GM19351 (cell line): ENCODE data around the gene TMEM184B.

ENCODE experiments used
- ATAC-seq: cut with Tn5 transposase; IDR thresholded peaks from one replicate; pipeline ENCODE4 v1.9.1; 2021; ENCODE audit warnings: mild to moderate bottlenecking, moderate library complexity; ENCODE audit not compliant: unreplicated experiment

Gene TMEM184B

GRCh38 chr22:38282397-38282796 lies 9.6 kb upstream of the TMEM184B start:
- ATAC-seq = no peak

GRCh38 chr22:38276166-38276565 lies 3.4 kb upstream of the TMEM184B start:
- no peak for ATAC-seq

- ATAC-seq = no peak
These were observed 471 bp upstream of the TMEM184B start for GRCh38 chr22:38273135-38273826.

DNA sequence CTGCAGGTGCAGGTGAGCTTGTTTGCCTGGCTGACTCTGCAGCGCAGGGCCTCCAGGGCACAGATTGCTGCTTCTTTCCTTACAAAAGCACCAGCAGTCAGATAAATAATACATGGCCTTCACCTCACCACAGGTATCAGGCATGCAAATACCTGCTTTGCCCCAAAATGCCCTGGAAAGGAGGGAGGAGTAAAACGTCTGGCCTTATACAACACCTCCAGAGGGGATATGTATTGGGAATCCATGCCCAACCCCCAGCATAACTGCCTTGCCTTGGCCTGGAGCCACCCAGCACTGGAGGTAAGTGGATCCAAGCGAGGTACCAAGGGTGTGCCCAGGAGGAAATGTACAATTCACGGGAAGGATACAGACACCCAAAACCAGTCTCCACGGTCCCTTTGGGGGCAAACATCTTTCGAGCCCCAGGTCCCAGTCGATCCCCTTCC lies 860 bp downstream of the TMEM184B start:
- ATAC-seq = no peak

DNA sequence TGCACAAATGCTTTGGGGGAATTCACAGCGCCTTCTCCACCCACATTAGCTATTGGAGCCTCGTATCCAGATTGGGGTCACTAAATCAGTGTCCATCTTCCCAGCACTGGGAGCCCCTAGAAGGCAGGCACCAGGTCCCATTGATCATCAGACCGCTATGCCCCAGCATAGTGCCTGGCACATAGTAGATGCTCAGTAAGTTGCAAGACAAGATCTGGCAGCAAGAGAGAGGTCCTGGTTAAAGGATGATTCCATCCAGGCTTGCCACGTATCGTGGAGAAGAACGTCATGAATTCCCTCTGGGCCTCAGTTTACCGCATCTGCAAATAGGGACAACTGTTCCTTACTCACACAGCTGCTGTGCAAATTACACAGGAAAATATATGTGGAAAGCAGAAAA lies 1.7 kb downstream of the TMEM184B start:
- ATAC-seq = no peak

DNA sequence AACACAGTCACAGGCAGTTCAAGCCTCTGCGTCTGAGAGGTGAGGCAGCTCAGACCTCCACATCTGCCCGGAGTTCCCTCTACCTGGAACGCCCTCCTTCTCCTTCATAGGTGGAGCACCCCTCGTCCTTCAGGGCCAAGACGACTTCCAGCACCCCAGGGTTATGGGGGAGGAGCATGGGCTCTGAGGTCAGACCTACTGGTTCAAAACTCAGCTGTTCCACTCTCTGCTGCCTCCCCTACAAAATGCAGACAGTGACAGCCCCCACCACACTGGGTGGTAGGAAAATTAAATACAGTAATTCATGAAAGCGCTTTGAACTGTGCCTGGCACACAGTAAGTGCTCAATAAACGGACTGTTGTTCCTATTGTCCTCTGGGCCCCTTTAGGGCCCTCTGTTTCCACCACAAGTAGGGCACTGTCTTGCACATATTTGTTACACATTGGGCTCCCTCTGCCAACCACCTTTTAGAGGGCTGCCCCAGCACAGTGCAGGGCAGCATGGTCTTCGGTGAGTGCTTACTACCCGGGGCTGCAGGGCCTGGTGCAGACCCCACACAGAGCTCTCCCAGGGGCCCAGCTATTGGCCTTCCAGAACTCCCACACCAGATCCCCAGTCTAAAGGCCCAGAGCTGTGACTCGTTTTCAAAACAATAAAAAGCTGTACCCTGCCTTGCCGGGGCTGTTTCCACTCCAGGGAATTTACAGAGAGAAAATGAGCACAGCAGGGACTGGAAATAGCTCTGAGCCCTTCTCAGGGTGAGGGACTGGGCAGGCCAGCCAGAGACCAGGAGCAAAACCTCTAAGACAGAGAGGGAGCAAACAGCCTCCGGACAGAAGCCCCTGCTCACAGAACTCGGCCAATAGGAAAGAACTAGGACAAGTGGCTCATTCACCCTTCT lies 2.5 kb downstream of the TMEM184B start:
- ATAC-seq = no peak

GRCh38 chr22:38269466-38269865 lies 3.3 kb downstream of the TMEM184B start:
- no peak for ATAC-seq

GRCh38 chr22:38267086-38267485 lies 5.7 kb downstream of the TMEM184B start:
- ATAC-seq = no peak

DNA sequence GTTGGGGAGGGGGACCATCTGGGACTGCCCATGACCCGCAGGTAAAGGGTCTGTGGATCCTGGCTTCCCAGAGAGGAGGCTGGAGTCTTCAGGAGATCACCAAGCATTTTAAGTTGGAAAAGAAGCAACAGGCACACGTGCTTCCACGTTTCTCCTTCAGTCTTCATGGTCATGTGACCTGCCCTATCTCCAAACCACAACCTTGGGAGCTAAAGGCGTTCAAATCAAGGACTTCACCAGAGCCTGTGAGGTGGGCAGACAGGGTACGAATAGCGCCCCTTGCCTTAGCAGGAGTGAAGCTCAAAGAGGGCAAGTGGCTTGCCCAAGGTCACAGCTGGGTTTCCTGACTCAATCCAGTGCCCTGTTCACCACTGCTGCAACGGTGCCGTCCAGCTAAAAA lies 6.7 kb downstream of the TMEM184B start:
- ATAC-seq = no peak

DNA sequence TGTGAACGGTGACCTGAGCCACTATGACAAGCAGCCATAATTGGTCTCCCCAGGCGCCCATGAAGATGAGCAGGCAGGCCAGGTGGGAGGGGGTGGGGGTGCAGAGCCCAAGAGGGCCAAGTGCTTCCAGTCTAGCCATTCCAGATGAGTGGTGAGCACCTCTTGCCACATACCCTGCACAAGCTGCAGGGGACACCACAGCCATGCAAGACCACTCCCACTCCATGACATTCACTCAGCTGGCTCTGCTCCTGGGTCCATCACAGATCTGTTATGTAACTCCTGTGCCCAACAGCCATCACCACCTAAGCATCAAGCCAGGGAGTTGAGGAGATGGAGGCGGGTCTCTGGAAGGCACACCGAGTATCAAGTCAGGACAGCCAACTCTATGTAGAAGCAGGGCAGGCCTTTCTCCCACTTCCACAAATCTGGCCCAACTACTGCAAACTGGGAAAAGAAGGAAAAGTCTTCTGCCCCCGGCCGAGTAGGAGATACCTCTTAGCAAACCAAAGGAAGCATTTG lies 8.4 kb downstream of the TMEM184B start:
- ATAC-seq = no peak

- ATAC-seq = no peak
These were observed 10.6 kb downstream of the TMEM184B start for GRCh38 chr22:38262051-38262795.

DNA sequence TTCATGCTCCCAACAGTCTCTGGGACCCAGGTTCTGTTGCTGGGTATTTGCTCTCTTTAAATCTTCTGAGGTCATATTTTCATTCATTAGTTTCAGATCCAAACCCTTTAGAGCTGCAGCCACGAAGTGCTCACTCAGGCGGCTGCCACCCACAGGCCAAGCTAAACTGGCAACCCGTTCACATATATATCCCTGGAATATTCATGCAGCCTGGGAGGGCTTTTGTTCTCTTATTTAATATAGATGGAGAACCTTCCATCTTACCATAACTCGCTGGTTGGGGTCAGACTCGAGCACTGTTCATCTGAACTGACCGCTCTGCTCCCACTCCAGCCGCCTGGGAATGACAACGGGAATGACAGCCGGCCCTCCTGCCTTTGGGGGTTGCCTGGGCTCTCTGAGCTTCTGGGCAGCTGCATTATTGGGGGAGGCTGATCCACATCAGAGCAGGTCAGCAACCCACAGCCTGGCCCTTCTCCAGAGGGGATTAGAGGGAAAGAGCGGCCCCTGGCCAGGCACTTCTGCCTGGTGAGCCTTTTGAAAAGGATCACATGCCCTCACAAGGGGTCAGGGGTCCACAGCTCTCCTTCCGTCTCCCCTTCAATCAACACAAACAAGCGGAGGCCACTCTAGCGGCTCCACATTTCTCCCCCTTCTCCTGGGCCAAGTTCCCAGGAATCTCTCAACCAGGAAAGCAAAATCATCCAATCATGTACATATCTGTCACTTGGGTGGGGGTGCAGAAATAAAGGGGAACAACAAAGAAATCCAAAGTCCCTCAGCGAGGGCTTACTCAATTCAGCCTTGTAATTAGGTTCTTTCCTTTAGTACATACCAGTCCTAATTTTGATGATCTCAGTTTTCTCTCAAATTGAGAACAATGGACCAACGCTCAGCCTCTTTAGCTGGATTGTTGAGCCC lies 11.8 kb downstream of the TMEM184B start:
- ATAC-seq = no peak

DNA sequence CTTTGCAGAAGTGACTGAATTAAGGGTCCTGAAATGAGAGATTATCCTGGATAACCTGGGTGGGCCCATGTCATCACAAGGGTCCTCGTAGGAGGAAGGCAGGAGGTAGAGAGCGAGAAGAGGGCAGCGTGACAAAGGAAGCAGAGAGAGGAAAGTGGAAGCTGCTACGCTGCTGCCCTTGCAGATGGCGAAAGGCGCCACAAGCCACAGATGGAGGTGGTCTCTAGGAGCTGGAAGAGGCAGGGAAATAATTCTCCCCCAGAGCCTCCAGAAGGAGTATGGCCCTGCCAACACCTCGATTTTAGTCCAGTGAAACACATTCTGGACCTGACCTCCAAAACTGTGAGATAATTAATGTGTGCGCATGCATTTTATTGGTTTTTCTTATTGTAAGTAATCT lies 13.4 kb downstream of the TMEM184B start:
- ATAC-seq = no peak

GRCh38 chr22:38258895-38259294 lies 13.9 kb downstream of the TMEM184B start:
- no peak for ATAC-seq

DNA sequence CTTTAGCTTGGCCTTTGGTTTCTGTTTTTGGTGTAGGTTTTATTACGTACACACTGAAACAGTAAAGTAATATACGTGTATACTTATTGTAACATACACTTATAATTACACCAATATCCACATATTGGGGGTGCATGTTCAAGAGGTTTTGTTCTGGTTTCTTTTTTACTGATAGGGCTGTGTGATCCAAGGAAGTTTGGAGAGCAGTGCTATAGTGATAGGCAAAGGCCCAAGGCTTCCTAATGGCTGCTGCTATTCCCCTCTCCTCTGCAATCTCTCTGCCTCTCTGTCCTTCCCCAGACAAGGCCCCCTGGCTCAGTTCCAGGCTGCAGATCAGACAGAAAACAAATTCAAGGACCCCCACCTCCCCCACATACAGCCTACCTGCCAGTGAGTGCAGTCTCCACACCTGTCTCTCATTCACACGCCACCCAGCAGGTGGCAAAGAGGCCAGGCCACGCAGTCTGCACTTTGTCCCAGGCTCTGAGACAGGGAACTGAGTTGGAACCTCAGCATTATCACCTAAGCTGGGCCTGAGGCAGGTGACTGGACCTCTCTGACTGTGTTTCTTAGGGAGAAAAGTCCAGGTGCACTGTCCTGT lies 15.1 kb downstream of the TMEM184B start:
- ATAC-seq = no peak

DNA sequence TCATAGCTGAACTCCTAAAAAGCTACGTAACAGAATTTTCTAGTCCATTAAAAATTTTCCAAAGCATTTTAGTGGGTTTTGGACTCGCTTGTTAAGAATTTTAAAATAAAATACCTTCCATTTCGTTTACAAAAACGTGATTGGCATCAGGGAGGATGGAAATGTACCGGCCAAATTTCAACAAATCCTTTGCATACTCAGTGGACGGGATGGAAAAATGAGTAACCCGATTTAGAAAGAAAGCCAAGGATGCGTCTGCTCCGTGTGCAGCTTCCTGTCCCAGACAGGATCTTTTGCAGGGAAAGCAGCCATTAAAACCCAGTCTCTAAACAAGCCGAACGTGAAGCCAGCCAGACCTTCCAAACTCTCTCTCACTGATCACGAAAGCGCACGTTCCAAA lies 15.6 kb downstream of the TMEM184B start:
- no peak for ATAC-seq

GRCh38 chr22:38255697-38256096 lies 17.1 kb downstream of the TMEM184B start:
- ATAC-seq = no peak

DNA sequence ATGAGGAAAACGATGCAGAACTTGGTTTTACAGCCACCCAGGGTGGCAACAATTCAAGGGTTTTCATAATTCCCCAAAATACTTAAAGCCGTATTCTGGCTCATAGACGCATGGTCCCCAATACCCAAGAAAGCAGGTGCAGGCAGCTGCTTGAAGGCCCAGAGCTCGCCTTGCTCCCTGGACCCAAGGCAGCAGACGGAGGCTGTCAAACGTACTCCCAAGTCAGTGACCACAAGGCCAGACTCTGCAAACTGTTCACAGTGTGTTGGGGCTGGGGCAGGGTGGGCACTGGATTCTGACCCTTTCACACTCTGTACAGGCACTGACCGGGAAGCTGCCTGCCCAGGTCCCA lies 21.5 kb downstream of the TMEM184B start:
- ATAC-seq = no peak

- no peak for ATAC-seq
These were observed 22.0 kb downstream of the TMEM184B start for GRCh38 chr22:38250643-38251340.
